Neural progenitor cell (in vitro differentiated cells): ENCODE results near the gene BCL6B. TPM values are rescaled to one million over a fixed set of nuclear protein-coding genes. Genes with fewer than 3 reads are reported as not detected.

Source experiments
- DNase-seq: peaks from one replicate; pipeline ENCODE4 v3.0.0-alpha.2; 2016; ENCODE audit warnings: low spot score
- H2AFZ ChIP-seq: fragments of 200-600 bp; sonication (generic); replicated peaks from 2 replicates; pipeline ENCODE4 v1.6.1; 2016; ENCODE audit warnings: antibody characterized with exemption
- H3F3A ChIP-seq: fragments of 200-600 bp; sonication (generic); 2 replicates; pipeline ENCODE4 v1.6.1; 2016; ENCODE audit warnings: antibody characterized with exemption, low read depth
- H3K27ac ChIP-seq: fragments of 200-600 bp; sonication (generic); 2 replicates; pipeline ENCODE4 v1.5.1; 2016; ENCODE audit warnings: mild to moderate bottlenecking
- H3K27me3 ChIP-seq: fragments of 200-600 bp; sonication (generic); 2 replicates; pipeline ENCODE4 v1.6.1; 2016; ENCODE audit warnings: mild to moderate bottlenecking, moderate library complexity
- H3K36me3 ChIP-seq: fragments of 200-600 bp; sonication (generic); 2 replicates; pipeline ENCODE4 v1.5.1; 2016
- H3K4me1 ChIP-seq: fragments of 200-600 bp; sonication (generic); 2 replicates; pipeline ENCODE4 v1.6.1; 2016; ENCODE audit warnings: mixed run types
- H3K4me2 ChIP-seq: fragments of 200-600 bp; sonication (generic); 2 replicates; pipeline ENCODE4 v1.6.1; 2016
- H3K4me3 ChIP-seq: fragments of 200-600 bp; sonication (generic); 2 replicates; pipeline ENCODE4 v1.5.1; 2016
- H3K79me2 ChIP-seq: fragments of 200-600 bp; sonication (generic); 2 replicates; pipeline ENCODE4 v1.6.1; 2016; ENCODE audit warnings: low read depth
- H3K9ac ChIP-seq: fragments of 200-600 bp; sonication (generic); 2 replicates; pipeline ENCODE4 v1.6.1; 2016
- H3K9me3 ChIP-seq: fragments of 200-600 bp; sonication (generic); 2 replicates; pipeline ENCODE4 v1.5.1; 2016; ENCODE audit warnings: low read depth
- H4K20me1 ChIP-seq: fragments of 200-600 bp; sonication (generic); 2 replicates; pipeline ENCODE4 v1.6.1; 2016; ENCODE audit warnings: low read depth
- H3K27ac Mint-ChIP-seq: 3 replicates; pipeline ENCODE4 v1.8.0; 2021; ENCODE audit warnings: mixed read lengths
- H3K27me3 Mint-ChIP-seq: 2 replicates; pipeline ENCODE4 v1.8.0; 2022; ENCODE audit warnings: low read depth, mild to moderate bottlenecking, inconsistent platforms, moderate library complexity, mixed read lengths; ENCODE audit not compliant: insufficient read depth
- H3K36me3 Mint-ChIP-seq: 3 replicates; pipeline ENCODE4 v1.8.0; 2021; ENCODE audit warnings: mixed read lengths
- H3K4me1 Mint-ChIP-seq: 3 replicates; pipeline ENCODE4 v1.8.0; 2021; ENCODE audit warnings: mixed read lengths
- H3K4me3 Mint-ChIP-seq: 3 replicates; pipeline ENCODE4 v1.8.0; 2021; ENCODE audit warnings: mild to moderate bottlenecking, moderate library complexity, mixed read lengths
- H3K9me3 Mint-ChIP-seq: 3 replicates; pipeline ENCODE4 v1.8.0; 2020; ENCODE audit warnings: mixed read lengths
- CTCF ChIP-seq: fragments of 200-600 bp; sonication (generic); IDR thresholded peaks from 2 replicates; pipeline ENCODE4 v1.5.1; 2017; ENCODE audit warnings: antibody characterized with exemption, mild to moderate bottlenecking
- EZH2 ChIP-seq: fragments of 200-600 bp; sonication (generic); IDR thresholded peaks from 2 replicates; pipeline ENCODE4 v1.6.1; 2017; ENCODE audit warnings: antibody characterized with exemption, mild to moderate bottlenecking, moderate library complexity
- EZH2phosphoT487 ChIP-seq: fragments of 200-600 bp; sonication (generic); IDR thresholded peaks from 2 replicates; pipeline ENCODE4 v1.6.1; 2017; ENCODE audit warnings: antibody characterized with exemption
- microRNA counts: library from miRNA; unstranded; fragments of <30 nt; microRNA quantifications from one replicate; lab custom pipeline; 2016
- small RNA-seq: library from RNA; depleted of rRNA; stranded (forward); fragments of <200 nt; gene quantifications from one replicate; pipeline ENCODE3, GENCODE V24; 2015
- total RNA-seq: library from RNA; depleted of rRNA; stranded (reverse); fragments of >200 nt; gene quantifications from 2 replicates; pipeline ENCODE4 v1.2.3, GENCODE V29; 2015; ENCODE audit warnings: low replicate concordance

BCL6B gene
- total RNA-seq, 1 donor from 2014 or later, result 3.8 TPM

GRCh38 chr17:7077911-7078546, 55.2 kb downstream of the BCL6B start:
- H3K27me3 Mint-ChIP-seq, result peaks cover 34% of the 10 kb centered on the region
- TF ChIP-seq EZH2 (no peak), CTCF (no peak), EZH2phosphoT487 (no peak)
- no peak for DNase-seq
- no peak overlapping the region for H3K4me3 ChIP-seq
- H3K27ac ChIP-seq, result no peak overlapping the region
- peak overlapping the region; percentile 57 for H3K4me3 Mint-ChIP-seq
- H3K79me2 ChIP-seq, result no peaks in the 10 kb centered on the region
- no peaks in the 10 kb centered on the region for H3K27me3 ChIP-seq
- H3K9ac ChIP-seq, result no peak overlapping the region
- peaks cover 13% of the 10 kb centered on the region for H3K9me3 Mint-ChIP-seq
- no peaks in the 10 kb centered on the region for H3K36me3 Mint-ChIP-seq
- no peaks in the 10 kb centered on the region for H3K9me3 ChIP-seq
- no peaks in the 10 kb centered on the region for H3K4me1 ChIP-seq
- H4K20me1 ChIP-seq, result no peaks in the 10 kb centered on the region
- no peaks in the 10 kb centered on the region for H3K36me3 ChIP-seq
- H3K4me2 ChIP-seq, result no peak overlapping the region
- no peak overlapping the region for H3K27ac Mint-ChIP-seq
- no peak overlapping the region for H2AFZ ChIP-seq
- H3F3A ChIP-seq, result no peaks in the 10 kb centered on the region
- no peaks in the 10 kb centered on the region for H3K4me1 Mint-ChIP-seq

- H3K9ac ChIP-seq, result no peak overlapping the region
- no peak overlapping the region for H3K4me3 ChIP-seq
- no peaks in the 10 kb centered on the region for H3K36me3 ChIP-seq
- Mint-ChIP-seq H3K27ac (no peak overlapping the region), H3K9me3 (peaks cover 13% of the 10 kb centered on the region), H3K27me3 (peaks cover 34% of the 10 kb centered on the region), H3K36me3 (no peaks in the 10 kb centered on the region), H3K4me3 (no peak overlapping the region), H3K4me1 (no peaks in the 10 kb centered on the region)
- H3F3A ChIP-seq, result no peaks in the 10 kb centered on the region
- no peak overlapping the region for H3K27ac ChIP-seq
- TF ChIP-seq CTCF (no peak), EZH2phosphoT487 (no peak), EZH2 (no peak)
- DNase-seq, result no peak
- no peaks in the 10 kb centered on the region for H3K79me2 ChIP-seq
- no peaks in the 10 kb centered on the region for H3K9me3 ChIP-seq
- H3K27me3 ChIP-seq, result no peaks in the 10 kb centered on the region
- no peaks in the 10 kb centered on the region for H4K20me1 ChIP-seq
- H3K4me2 ChIP-seq, result no peak overlapping the region
- no peak overlapping the region for H2AFZ ChIP-seq
- no peaks in the 10 kb centered on the region for H3K4me1 ChIP-seq
These were observed 55.9 kb downstream of the BCL6B start for GRCh38 chr17:7078711-7079110.

MicroRNAs within 50 kb of the gene (microRNA counts, 767-probe panel; counts per million panel counts)
- microRNA hsa-miR-195-5p (lab: Ali Mortazavi, UCI), result 460 counts per million, percentile 90 among the panel's probes with 10 or more counts
- microRNA hsa-miR-497-5p (lab: Ali Mortazavi, UCI), result 460 counts per million, percentile 90 among the panel's probes with 10 or more counts

Small RNAs within 50 kb of the gene (small RNA-seq; reads per million reads assigned to genes)
- not detected for gene AC120057.1

Other genes with a start within 250 kb of the BCL6B start
- gene FBXO39, start 246.8 kb upstream of the BCL6B start, total RNA-seq, result not detected in 2 replicates
- gene TEKT1, start 191.3 kb upstream of the BCL6B start, total RNA-seq, result not detected in 2 replicates
- 0.21 and 0.40 TPM in 2 replicates for gene ALOX12, start 27.0 kb upstream of the BCL6B start, total RNA-seq
- 104 and 137 TPM in 2 replicates for gene RNASEK, start 10.4 kb upstream of the BCL6B start, total RNA-seq
- 1.4 TPM in 1 of 2 replicates, not detected in the other for gene SLC16A13, start 13.0 kb downstream of the BCL6B start, total RNA-seq
- not detected in 2 replicates for gene SLC16A11, start 21.0 kb downstream of the BCL6B start, total RNA-seq
- gene CLEC10A, start 57.2 kb downstream of the BCL6B start, total RNA-seq, result not detected in 2 replicates
- gene ASGR2, start 91.8 kb downstream of the BCL6B start, total RNA-seq, result not detected in 2 replicates
- 3.1 and 4.4 TPM in 2 replicates for gene ASGR1, start 156.3 kb downstream of the BCL6B start, total RNA-seq
- gene DLG4, start 196.8 kb downstream of the BCL6B start, total RNA-seq, result 23.5 and 50.5 TPM in 2 replicates
- 86.7 and 194 TPM in 2 replicates for gene ACADVL, start 196.9 kb downstream of the BCL6B start, total RNA-seq
- 43.9 and 113 TPM in 2 replicates for gene DVL2, start 211.5 kb downstream of the BCL6B start, total RNA-seq
- gene PHF23, start 216.4 kb downstream of the BCL6B start, total RNA-seq, result 31.6 and 59.1 TPM in 2 replicates
- gene GABARAP, start 219.4 kb downstream of the BCL6B start, total RNA-seq, result 225 and 276 TPM in 2 replicates
- 46.5 and 55.3 TPM in 2 replicates for gene CTDNEP1, start 228.7 kb downstream of the BCL6B start, total RNA-seq
- gene ELP5, start 229.2 kb downstream of the BCL6B start, total RNA-seq, result 17.5 and 42.2 TPM in 2 replicates
- 0.32 and 1.3 TPM in 2 replicates for gene CLDN7, start 239.4 kb downstream of the BCL6B start, total RNA-seq